GM11168 (cell line): ENCODE measurements around the gene LDLRAD1.
"Not testable (repeated sequence)": the region's sequence is repeated elsewhere in the genome, so short reads cannot be mapped to it uniquely, and the experiment has no call there.

Source experiments
- in situ Hi-C: fragments of 300-500 bp; cut with MboI; formaldehyde crosslinking; loops from one replicate; pipeline ENCODE4 v1.12.0; 2022; ENCODE audit warnings: low sequenced_read_pairs; ENCODE audit not compliant: unreplicated experiment

LDLRAD1 gene

DNA sequence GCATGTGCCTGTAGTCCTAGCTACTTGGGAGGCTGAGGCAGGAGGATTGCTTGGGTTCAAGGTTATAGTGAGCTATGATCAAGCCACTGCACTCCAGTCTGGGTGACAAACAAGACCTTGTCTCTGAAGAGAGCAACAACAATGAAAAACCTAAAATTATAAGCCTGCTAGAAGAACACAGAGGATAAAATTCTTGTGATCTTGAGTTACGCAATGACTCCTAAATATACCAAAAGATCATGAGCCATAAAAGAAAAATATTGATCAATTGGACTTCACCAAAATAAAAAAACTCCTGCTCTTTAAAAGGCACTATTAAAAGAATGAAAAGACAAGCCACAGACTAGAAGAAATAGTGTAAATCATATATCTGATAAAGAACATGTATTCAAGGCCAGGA is 22.3 kb downstream of the LDLRAD1 start:
- in situ Hi-C loops: no loop called here

GRCh38 chr1:53994516-53994915 is 23.5 kb downstream of the LDLRAD1 start:
- in situ Hi-C loops: not testable (repeated sequence)

DNA sequence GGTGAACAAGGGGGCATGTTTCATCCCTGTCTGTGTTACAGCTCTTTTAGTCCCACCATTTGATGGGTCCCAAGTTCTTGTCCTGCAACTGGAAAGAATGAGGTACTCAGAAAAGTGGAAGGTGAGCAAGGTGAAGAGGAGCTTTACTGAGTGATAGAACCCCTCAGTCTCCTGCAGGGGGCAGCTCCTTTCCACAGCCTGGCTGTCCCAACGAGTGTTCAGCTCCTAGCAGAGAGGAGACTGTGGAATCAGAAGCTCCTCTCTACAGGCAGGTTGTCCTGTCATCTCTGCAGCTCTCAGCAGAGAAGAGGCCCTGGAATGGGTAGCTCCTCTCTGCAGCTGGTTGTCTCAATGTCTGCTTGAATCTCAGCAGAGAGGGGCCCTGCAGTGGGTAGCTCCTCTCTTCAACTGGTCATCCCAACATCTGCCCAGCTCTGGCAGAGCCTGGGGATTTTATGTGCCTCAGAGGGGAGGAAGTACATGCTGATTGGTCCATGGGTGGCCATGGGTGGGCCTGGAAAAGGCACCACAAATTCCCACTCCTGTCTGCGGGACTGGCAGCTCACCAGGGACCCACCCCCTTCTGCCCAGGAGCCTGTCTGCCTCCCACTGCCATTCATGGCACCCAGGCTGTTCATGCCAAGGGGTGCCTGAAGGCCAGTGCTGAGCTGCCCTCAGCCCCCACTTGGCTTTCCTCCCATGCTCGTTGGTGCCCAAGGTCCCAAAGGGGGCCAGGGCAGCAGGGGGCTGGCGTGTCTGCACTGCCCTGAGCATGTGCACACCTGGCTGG is 25.7 kb downstream of the LDLRAD1 start:
- in situ Hi-C loops: no loop called here

DNA sequence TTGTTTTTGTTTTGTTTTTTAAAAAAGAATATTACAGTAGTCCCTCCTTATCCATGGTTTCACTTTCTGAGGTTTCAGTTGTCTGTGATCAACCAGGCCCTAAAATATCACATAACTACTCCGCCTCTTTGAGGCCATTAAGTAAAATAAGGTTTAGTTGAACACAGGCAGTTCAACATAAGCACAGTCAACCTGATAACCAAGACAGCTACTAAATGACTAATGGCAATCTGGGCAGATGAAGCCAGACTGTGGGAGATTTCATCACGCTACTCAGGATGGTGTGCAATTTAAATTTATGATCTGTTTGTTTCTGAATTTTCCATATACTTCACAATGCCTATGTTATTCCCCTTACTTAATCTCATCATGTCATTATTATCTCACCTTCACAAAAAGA is 30.1 kb downstream of the LDLRAD1 start:
- in situ Hi-C loops: no loop called here

GRCh38 chr1:53986458-53986857 is 31.5 kb downstream of the LDLRAD1 start:
- in situ Hi-C loops: no loop called here

DNA sequence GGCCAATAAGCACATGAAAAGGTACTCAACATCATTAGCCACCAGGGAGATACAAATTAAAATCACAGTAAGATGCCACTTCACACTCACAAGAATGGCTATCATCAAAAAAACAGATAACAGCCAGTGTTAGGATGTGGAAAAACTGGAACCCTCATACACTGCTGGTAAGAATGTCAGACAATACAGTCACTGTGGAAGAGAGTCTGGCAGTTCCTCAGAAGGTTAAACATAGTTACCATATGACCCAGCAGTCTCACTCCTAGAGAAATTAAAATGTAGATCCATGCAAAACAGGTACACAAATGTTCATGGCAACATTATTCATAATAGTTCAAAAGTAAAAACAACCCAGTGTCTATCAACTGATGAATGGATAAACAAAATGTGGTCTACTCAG is 33.3 kb downstream of the LDLRAD1 start:
- in situ Hi-C loops: no loop called here

DNA sequence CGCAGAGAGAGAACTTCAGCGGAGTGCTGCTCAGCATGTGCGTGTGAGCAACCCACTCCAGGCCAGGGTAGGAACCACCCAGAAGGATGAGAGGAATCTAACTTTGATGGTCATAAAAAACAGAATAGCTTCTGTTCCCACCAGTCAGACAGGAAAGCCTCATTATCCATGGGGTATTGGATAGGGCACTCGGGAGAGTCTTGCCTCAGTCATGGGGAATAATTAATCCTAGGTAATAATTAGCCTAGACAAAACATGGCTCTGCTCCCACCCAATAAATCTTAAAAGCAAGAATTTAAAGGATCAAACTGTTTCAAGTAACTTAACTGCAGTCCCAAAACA is 35.3 kb downstream of the LDLRAD1 start:
- in situ Hi-C loops: no loop called here

- in situ Hi-C loops: no loop called here
These were observed 35.8 kb downstream of the LDLRAD1 start for GRCh38 chr1:53982034-53982762.

DNA sequence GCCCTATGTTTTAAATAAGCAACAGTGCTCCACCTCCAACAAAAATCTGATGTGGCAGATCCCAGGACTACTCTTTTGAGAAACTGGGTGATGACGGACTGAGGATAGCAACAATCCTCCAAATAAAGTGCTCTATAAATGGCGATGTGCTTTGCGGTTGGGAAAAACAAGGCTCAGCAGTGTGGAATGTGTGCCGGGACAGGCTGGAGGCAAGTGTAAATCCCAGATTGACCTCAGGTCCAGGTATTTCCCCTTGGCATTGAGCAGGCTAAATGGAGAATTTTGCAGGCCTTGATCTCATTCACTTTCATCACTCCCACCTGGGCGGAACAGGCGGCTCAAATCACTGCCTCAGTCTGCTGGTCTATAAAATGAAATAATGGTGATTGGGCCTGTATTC is 36.8 kb downstream of the LDLRAD1 start:
- in situ Hi-C loops: no loop called here

DNA sequence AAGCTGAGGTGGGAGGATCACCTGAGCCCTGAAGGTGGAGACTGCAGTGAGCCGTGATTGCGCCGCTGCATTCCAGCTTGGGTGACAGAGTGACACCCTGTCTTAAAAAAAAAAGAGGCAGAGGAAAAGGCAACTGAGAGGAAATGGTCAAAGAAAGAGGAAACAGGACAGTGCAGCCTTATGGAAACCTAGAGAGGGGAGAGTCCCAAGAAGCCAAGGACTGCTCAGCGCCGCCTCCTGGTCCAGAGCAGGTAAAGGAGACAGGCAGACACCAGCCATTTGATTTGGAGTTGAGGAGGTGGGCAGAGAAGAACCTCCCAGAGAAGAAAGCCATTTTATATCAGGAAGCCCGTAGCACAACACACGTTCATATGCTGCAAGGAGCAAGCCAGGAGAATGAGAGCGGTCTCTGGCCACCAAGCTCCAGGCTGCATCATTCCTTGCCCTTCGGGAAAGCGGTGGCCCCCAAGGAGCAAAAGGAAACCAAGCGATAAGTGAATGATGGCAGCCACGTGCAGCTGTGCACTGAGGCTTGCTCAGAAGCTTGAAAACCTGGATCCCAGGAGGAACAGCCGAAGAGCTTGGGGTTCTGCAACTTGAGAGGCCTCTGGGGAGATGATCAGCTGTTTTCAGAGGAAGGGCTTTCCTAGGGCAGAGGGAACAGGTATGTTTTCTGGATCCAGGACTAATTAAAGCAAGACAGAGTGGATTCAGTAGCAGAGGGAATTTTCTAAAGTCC is 38.1 kb downstream of the LDLRAD1 start:
- in situ Hi-C loops: no loop called here

DNA sequence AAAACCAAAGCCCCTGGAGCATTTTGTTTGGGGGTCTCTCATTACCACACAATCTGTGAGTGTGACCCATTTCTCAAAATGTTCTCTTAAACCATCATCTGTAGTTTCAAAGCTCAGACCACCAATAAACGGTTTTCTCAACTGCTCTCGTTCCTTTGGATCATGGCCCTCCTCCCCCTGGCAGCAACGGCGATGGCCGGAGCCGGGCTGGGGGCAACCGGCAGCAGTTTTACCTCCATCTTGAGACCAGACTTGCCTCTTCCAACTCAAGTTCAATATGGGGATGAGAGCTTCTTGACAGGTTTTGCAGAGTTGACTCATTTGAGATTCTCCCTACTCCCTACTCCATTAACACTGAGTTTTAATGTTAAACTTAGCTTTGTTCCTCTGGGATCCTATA is 42.1 kb downstream of the LDLRAD1 start:
- in situ Hi-C loops: no loop called here

DNA sequence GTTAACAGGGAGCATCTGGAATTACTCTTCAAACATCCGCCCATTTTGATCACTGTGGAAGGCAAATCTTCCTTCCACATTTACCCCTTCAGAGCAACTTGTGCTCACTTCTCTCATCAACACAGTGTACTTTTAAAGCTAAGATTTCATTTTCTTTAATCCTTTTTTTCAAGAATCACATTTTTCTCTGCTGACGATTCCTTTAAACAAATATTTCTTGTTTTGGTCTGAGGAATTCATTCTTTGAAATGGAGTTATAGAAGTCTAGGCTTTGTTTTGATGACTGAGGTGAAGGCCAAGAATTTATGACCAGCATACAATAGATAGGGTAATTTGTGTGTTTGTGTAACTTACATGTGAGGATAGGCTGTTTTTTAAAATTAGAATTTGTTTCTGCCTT is 46.3 kb downstream of the LDLRAD1 start:
- in situ Hi-C loops: no loop called here

GRCh38 chr1:53969323-53969722 is 48.7 kb downstream of the LDLRAD1 start:
- in situ Hi-C loops: not testable (repeated sequence)

DNA sequence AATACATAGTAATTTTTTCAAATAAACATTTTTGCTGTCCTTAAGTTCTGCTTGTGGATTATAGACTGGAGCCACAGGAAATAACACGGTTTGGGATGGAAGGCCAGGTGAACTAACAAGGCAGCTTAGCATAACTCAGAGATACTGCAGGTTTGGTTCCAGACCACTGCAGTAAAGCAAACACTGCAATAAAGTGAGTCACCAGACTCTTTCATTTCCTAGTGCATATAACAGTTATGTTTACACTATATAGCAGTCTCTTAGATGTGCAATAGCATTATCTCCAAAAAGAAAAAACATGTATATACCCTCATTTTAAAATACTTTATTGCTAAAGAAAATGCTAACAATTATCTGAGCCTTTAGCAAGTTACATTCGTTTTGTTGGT is 49.9 kb downstream of the LDLRAD1 start:
- in situ Hi-C loops: no loop called here

DNA sequence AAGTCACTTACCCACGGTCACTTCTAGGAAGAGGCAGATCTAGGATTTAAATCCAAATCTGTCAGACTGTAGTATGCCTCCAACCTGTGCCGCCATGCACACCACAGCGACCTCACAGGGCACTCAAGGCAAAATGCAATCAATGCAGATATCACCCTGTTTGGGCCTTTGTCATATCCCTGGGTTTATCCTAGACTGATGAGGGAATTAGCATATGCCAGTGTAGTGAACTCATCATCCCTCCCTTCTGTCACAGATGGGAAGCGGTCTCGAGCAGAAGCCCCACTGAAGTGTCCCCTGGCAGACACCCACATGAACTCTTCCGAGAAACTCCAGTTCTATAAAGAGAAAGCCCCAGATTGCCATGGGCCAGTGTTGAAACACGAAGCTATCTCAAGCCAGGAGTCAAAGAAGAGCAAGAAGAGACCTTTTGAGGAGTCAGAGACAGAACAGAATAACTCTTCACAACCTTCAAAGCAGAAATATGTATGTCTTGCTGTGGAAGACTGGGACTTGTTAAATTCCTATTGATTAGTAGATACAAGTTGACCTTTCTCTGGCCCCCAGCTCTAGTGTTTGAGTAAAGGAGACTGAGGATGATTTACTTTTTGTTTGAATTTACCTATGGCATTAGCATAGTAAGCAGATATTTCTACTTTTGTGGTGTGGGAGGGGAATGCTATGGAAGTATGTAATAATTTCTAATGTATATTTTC is 50.4 kb downstream of the LDLRAD1 start:
- in situ Hi-C loops: no loop called here

GRCh38 chr1:53966794-53967193 is 51.2 kb downstream of the LDLRAD1 start:
- in situ Hi-C loops: no loop called here

DNA sequence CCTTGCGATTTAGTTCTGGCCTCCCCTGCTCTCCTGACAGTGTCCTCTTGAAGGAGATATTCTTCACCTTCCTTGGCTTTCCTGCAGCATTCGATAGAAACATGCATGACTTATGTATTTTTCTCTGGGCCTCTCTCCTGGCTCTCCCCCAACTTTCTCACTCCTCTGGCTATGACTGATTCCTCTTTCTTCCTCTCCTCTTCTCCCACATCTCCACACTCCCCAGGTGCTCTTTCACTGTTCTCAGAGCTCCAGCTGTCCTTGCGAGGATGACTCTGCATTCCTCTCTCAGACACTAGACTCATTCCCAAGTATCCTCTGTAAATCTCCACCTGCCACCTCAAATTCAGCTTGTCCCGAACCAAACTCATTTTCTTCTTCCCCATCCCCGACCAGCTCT is 53.9 kb downstream of the LDLRAD1 start:
- in situ Hi-C loops: no loop called here

DNA sequence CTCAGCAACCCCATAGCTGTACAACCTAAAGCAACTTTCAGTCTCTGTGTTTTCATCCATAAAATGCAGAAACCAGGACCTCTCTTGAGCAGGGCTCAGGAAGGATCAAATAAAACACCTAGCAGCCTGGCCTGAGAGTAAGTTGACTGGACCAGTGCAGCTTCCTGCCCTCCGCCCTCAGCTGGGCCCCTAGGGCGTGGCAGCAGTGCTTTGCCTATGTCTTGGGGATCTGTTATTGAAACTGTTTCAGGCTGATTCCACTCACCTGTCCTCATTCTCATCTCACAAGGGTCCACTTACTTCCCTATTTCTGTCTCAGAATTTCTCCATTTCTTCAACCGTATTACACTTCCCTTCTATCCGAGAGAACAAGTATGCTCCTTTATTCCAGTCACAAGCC is 54.5 kb downstream of the LDLRAD1 start:
- in situ Hi-C loops: no loop called here

DNA sequence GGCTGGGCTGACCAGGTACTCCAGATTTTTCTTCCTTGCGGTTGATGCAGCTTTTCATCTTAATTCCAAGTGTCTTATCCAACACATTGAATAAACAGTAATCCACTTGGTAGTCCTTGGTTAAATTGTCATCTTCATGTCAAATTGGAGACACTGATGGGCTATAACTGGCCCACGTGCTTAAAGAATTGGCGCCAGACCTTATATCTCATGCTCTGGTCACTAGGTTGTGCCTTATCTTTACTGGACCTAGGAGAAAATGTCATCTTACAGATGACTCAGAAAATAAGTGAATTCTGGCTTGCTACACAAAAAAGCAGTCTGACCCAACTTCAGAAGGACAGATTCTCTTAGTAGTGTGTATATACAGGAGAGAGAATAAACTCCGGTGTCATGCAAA is 55.6 kb downstream of the LDLRAD1 start:
- in situ Hi-C loops: no loop called here

GRCh38 chr1:53959664-53960250 is 58.2 kb downstream of the LDLRAD1 start:
- in situ Hi-C loops: loop anchor here (5.0 kb wide), 1 partner anchor 92 kb away; no protein-coding TSS in a partner anchor
